ENCODE data around the gene NR5A1.

NR5A1 gene

GRCh38 chr9:124498499-124499146 is 8.6 kb downstream of the NR5A1 start:
- DNase-seq (ENCODE audit: low read depth), result no peak

- DNase-seq (ENCODE audit: low read depth), result no peak
These were observed 9.2 kb downstream of the NR5A1 start for GRCh38 chr9:124498040-124498439.

- no peak for DNase-seq (ENCODE audit: low read depth)
These were observed 9.8 kb downstream of the NR5A1 start for GRCh38 chr9:124497441-124497840.

- DNase-seq (ENCODE audit: low read depth), result no peak
These were observed 10.7 kb downstream of the NR5A1 start for GRCh38 chr9:124496463-124496862.

GRCh38 chr9:124496075-124496449 is 11.1 kb downstream of the NR5A1 start:
- no peak for DNase-seq (ENCODE audit: low read depth)

- no peak for DNase-seq (ENCODE audit: low read depth)
These were observed 11.8 kb downstream of the NR5A1 start for GRCh38 chr9:124495126-124496074.

GRCh38 chr9:124493794-124494479 is 13.3 kb downstream of the NR5A1 start:
- DNase-seq (ENCODE audit: low read depth), result no peak

- no peak for DNase-seq (ENCODE audit: low read depth)
These were observed 14.0 kb downstream of the NR5A1 start for GRCh38 chr9:124493218-124493617.

- no peak for DNase-seq (ENCODE audit: low read depth)
These were observed 14.4 kb downstream of the NR5A1 start for GRCh38 chr9:124492818-124493217.

- DNase-seq (ENCODE audit: low read depth), result no peak
These were observed 15.9 kb downstream of the NR5A1 start for GRCh38 chr9:124491049-124491975.

- DNase-seq (ENCODE audit: low read depth), result no peak
These were observed 17.2 kb downstream of the NR5A1 start for GRCh38 chr9:124490004-124490403.

GRCh38 chr9:124489222-124489621 is 18.0 kb downstream of the NR5A1 start:
- DNase-seq (ENCODE audit: low read depth), result no peak

GRCh38 chr9:124488641-124489210 is 18.5 kb downstream of the NR5A1 start:
- no peak for DNase-seq (ENCODE audit: low read depth)

GRCh38 chr9:124487260-124488182 is 19.7 kb downstream of the NR5A1 start:
- no peak for DNase-seq (ENCODE audit: low read depth)

- no peak for DNase-seq (ENCODE audit: low read depth)
These were observed 20.4 kb downstream of the NR5A1 start for GRCh38 chr9:124486778-124487259.

- DNase-seq (ENCODE audit: low read depth), result no peak
These were observed 21.3 kb downstream of the NR5A1 start for GRCh38 chr9:124485936-124486335.

- DNase-seq (ENCODE audit: low read depth), result no peak
These were observed 22.0 kb downstream of the NR5A1 start for GRCh38 chr9:124485201-124485600.

GRCh38 chr9:124483481-124483880 is 23.7 kb downstream of the NR5A1 start:
- no peak for DNase-seq (ENCODE audit: low read depth)

- DNase-seq (ENCODE audit: low read depth), result no peak
These were observed 24.7 kb downstream of the NR5A1 start for GRCh38 chr9:124482431-124483031.

- DNase-seq (ENCODE audit: low read depth), result no peak
These were observed 26.1 kb downstream of the NR5A1 start for GRCh38 chr9:124481115-124481514.
